ENCODE data around the gene SLC46A3.

GRCh38 chr13:28658539-28658795 is 60.3 kb downstream of the SLC46A3 start:
- TF ChIP-seq ETS1 (IDR thresholded peaks at IDR 0.05) (no peak), CTCF (conservative IDR thresholded peaks at IDR 0.05; ENCODE audit: low read depth in 2 of 2) (no peak), REST (IDR thresholded peaks at IDR 0.05; ENCODE audit: unreplicated experiment) (no peak), EZH2phosphoT487 (IDR thresholded peaks at IDR 0.05; ENCODE audit: unreplicated experiment) (no peak), EZH2 (IDR thresholded peaks at IDR 0.05; ENCODE audit: low read depth, unreplicated experiment) (no peak), POLR2AphosphoS5 (IDR thresholded peaks at IDR 0.05; ENCODE audit: low read depth) (no peak), CREB1 (CRISPR knock-in tag; IDR thresholded peaks at IDR 0.05; ENCODE audit: low read depth) (no peak), ZNF114 (CRISPR knock-in tag; IDR thresholded peaks at IDR 0.05) (no peak), ZNF331 (CRISPR knock-in tag; IDR thresholded peaks at IDR 0.05; ENCODE audit: low read depth) (no peak)

All from GM23338 (cell line).